ENCODE data around the gene SMG5. TPM values are rescaled to one million over a fixed set of nuclear protein-coding genes. Genes with fewer than 3 reads are reported as not detected.

The SMG5 gene
- total RNA-seq, 2 donors from 2014 or later: 65.2 to 107 TPM

- peak overlapping the region; percentile 91 for H3K27ac ChIP-seq
- DNase-seq: peak; percentile 78
- no peak for TF ChIP-seq CTCF (IDR thresholded peaks at IDR 0.05)
- peak overlapping the region; percentile 86 for H3K4me3 ChIP-seq
- peaks cover 6% of the 10 kb centered on the region for H3K36me3 ChIP-seq
- H3K9me3 ChIP-seq: no peaks in the 10 kb centered on the region
- peak overlapping the region; percentile 77 to 92 for H3K9ac ChIP-seq (ENCODE audit: low read depth in 2 of 2, low read length in 2 of 2)
- H3K4me1 ChIP-seq: peaks cover 14% of the 10 kb centered on the region
- intact Hi-C loops (cut with DNase I): no loop called here
- no peaks in the 10 kb centered on the region for H3K27me3 ChIP-seq
These were observed 739 bp downstream of the SMG5 start for GRCh38 chr1:156281693-156282478.

DNA sequence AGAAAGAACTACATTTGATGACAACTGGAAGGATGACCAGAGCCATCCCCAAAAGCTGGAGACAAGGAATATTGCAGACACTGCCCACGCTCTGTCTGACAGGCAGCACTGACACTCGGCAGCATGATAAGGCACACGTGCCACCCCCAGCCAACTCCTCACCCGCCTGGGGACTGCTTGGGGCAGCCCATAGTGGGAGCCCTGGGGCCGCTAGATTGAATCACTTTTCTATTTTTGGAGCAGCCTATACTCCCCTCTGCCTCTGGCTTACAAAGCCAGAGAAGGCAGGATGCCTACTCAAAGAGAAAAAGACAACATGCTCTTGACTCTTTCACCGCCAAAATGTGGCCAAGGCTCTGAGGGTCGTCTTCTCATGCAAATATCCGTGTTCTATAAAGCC lies 1.3 kb downstream of the SMG5 start:
- Histone ChIP-seq H3K36me3 (peaks cover 12% of the 10 kb centered on the region), H3K4me3 (peak overlapping the region; percentile 86), H3K27ac (no peak overlapping the region), H3K27me3 (no peaks in the 10 kb centered on the region), H3K4me1 (peaks cover 14% of the 10 kb centered on the region), H3K9ac (ENCODE audit: low read depth in 2 of 2, low read length in 2 of 2) (peak overlapping the region; percentile 77 to 92), H3K9me3 (no peaks in the 10 kb centered on the region)
- DNase-seq: no peak
- intact Hi-C loops (cut with DNase I): no loop called here
- no peak for TF ChIP-seq CTCF (IDR thresholded peaks at IDR 0.05)

DNA sequence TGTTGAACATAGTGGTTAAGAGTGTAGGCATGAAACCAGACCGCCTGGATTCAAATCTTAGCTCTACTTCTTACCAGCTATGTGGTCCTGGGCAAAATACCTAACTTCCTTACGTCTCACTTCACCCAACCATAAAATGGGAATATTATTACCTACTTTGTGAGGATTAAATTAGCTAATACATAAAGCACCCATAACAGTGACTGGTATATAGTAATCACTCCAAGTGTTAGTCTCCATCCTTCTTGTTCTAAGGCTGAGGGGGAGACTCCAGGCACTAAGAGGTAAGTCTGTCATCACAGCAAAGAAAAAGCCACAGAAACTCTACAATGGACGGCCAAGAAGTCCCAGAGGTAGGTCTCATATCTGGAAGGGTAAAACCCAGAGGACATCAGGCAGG lies 2.8 kb downstream of the SMG5 start:
- no peak for TF ChIP-seq CTCF (IDR thresholded peaks at IDR 0.05)
- Histone ChIP-seq H3K4me1 (peaks cover 14% of the 10 kb centered on the region), H3K27ac (no peak overlapping the region), H3K9me3 (no peaks in the 10 kb centered on the region), H3K9ac (ENCODE audit: low read depth in 2 of 2, low read length in 2 of 2) (no peak overlapping the region), H3K27me3 (no peaks in the 10 kb centered on the region), H3K4me3 (no peak overlapping the region), H3K36me3 (peaks cover 17% of the 10 kb centered on the region)
- intact Hi-C loops (cut with DNase I): no loop called here
- no peak for DNase-seq

- H3K9ac ChIP-seq (ENCODE audit: low read depth in 2 of 2, low read length in 2 of 2): no peak overlapping the region
- intact Hi-C loops (cut with DNase I): no loop called here
- no peak overlapping the region for H3K4me3 ChIP-seq
- H3K27ac ChIP-seq: no peak overlapping the region
- no peak for TF ChIP-seq CTCF (IDR thresholded peaks at IDR 0.05)
- H3K27me3 ChIP-seq: no peaks in the 10 kb centered on the region
- H3K4me1 ChIP-seq: peaks cover 14% of the 10 kb centered on the region
- H3K36me3 ChIP-seq: peaks cover 31% of the 10 kb centered on the region
- no peak for DNase-seq
- no peaks in the 10 kb centered on the region for H3K9me3 ChIP-seq
These were observed 5.7 kb downstream of the SMG5 start for GRCh38 chr1:156276966-156277381.

DNA sequence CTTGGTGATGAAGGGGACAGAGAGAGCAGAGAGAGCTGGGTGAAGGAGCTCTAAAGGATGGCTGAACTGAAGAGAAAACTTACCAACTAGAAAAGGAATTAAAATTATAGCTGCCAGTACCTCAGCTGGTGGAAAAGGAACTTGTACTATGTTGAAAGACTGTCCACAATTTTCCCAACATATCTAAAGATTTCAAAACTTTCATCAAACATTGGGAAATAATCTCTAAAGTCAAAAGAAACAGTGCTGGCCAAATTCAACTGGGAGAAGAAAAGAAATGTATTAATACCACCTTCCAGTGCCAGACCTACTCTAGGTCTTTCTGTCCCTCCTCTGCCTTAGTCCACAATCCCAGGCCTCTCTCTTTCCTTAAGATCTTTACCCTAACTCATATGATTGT lies 6.1 kb downstream of the SMG5 start:
- intact Hi-C loops (cut with DNase I): no loop called here
- no peak overlapping the region for H3K27ac ChIP-seq
- no peak overlapping the region for H3K4me3 ChIP-seq
- no peaks in the 10 kb centered on the region for H3K9me3 ChIP-seq
- H3K27me3 ChIP-seq: no peaks in the 10 kb centered on the region
- H3K4me1 ChIP-seq: peaks cover 12% of the 10 kb centered on the region
- no peak for TF ChIP-seq CTCF (IDR thresholded peaks at IDR 0.05)
- H3K36me3 ChIP-seq: peaks cover 31% of the 10 kb centered on the region
- H3K9ac ChIP-seq (ENCODE audit: low read depth in 2 of 2, low read length in 2 of 2): no peak overlapping the region
- DNase-seq: no peak
